Activated T-helper 17 cell treated with anti-CD3 and anti-CD28 coated beads, Interleukin-2, amount 50 U/mL, for 72 hours (primary cell): ENCODE data around the gene GLT8D1. TPM values are rescaled to one million over a fixed set of nuclear protein-coding genes. Genes with fewer than 3 reads are reported as not detected.

Experiments used
- ATAC-seq: fragments of 150-1000 bp; cut with Tn5 transposase; replicated peaks from 2 replicates; pipeline ENCODE4 v1.10.0; 2021; ENCODE audit warnings: mild to moderate bottlenecking, moderate library complexity
- H3K27ac Mint-ChIP-seq: one replicate; pipeline ENCODE4 v1.8.0; 2022; ENCODE audit warnings: mixed read lengths
- H3K27me3 Mint-ChIP-seq: one replicate; pipeline ENCODE4 v1.8.0; 2022; ENCODE audit warnings: mixed read lengths
- H3K36me3 Mint-ChIP-seq: one replicate; pipeline ENCODE4 v1.8.0; 2022; ENCODE audit warnings: low read depth, mild to moderate bottlenecking, mixed read lengths
- H3K4me1 Mint-ChIP-seq: one replicate; pipeline ENCODE4 v1.8.0; 2022; ENCODE audit warnings: mixed read lengths
- H3K4me3 Mint-ChIP-seq: one replicate; pipeline ENCODE4 v1.8.0; 2022; ENCODE audit warnings: mild to moderate bottlenecking, mixed read lengths
- H3K9me3 Mint-ChIP-seq: one replicate; pipeline ENCODE4 v1.8.0; 2022; ENCODE audit warnings: mixed read lengths
- total RNA-seq, 2 donors: library from RNA; stranded (reverse); gene quantifications; one replicate each; pipeline ENCODE4 v1.2.3, GENCODE V29; 2022

Gene GLT8D1
- total RNA-seq, 2 donors from 2014 or later, result 34.6 to 37.3 TPM

- H3K4me3 Mint-ChIP-seq, result no peak overlapping the region
- peaks cover 90% of the 10 kb centered on the region for H3K36me3 Mint-ChIP-seq
- H3K9me3 Mint-ChIP-seq, result no peaks in the 10 kb centered on the region
- H3K27ac Mint-ChIP-seq, result peak overlapping the region; percentile 44
- H3K4me1 Mint-ChIP-seq, result peaks cover 22% of the 10 kb centered on the region
- H3K27me3 Mint-ChIP-seq, result no peaks in the 10 kb centered on the region
- no peak for ATAC-seq
Measured at GRCh38 chr3:52695798-52696671, 9.6 kb downstream of the GLT8D1 start.

- Mint-ChIP-seq H3K9me3 (no peaks in the 10 kb centered on the region), H3K27ac (no peak overlapping the region), H3K36me3 (peaks cover 97% of the 10 kb centered on the region), H3K4me1 (peaks cover 30% of the 10 kb centered on the region), H3K4me3 (peak overlapping the region; percentile 29), H3K27me3 (no peaks in the 10 kb centered on the region)
- peak; percentile 61 for ATAC-seq
Measured at GRCh38 chr3:52694528-52695189, 10.9 kb downstream of the GLT8D1 start.

- Mint-ChIP-seq H3K4me1 (peaks cover 46% of the 10 kb centered on the region), H3K36me3 (peaks cover 100% of the 10 kb centered on the region), H3K27ac (peak overlapping the region; percentile 75)
Measured at GRCh38 chr3:52693071-52693470, 12.5 kb downstream of the GLT8D1 start.

GRCh38 chr3:52690560-52690959 is 15.0 kb downstream of the GLT8D1 start:
- no peaks in the 10 kb centered on the region for H3K9me3 Mint-ChIP-seq
- H3K36me3 Mint-ChIP-seq, result peaks cover 100% of the 10 kb centered on the region
- ATAC-seq, result no peak
- peak overlapping the region; percentile 96 for H3K27ac Mint-ChIP-seq
- peak overlapping the region; percentile 95 for H3K4me3 Mint-ChIP-seq
- peaks cover 51% of the 10 kb centered on the region for H3K4me1 Mint-ChIP-seq
- no peaks in the 10 kb centered on the region for H3K27me3 Mint-ChIP-seq

More at GRCh38 chr3:52693071-52693470, 12.5 kb downstream of the GLT8D1 start:
- H3K27me3 Mint-ChIP-seq, result no peaks in the 10 kb centered on the region
- ATAC-seq, result no peak
- H3K4me3 Mint-ChIP-seq, result peak overlapping the region; percentile 29
- no peaks in the 10 kb centered on the region for H3K9me3 Mint-ChIP-seq

GRCh38 chr3:52689151-52689550 is 16.4 kb downstream of the GLT8D1 start:
- Mint-ChIP-seq H3K36me3 (peaks cover 98% of the 10 kb centered on the region), H3K4me1 (peaks cover 56% of the 10 kb centered on the region), H3K27me3 (no peaks in the 10 kb centered on the region), H3K9me3 (no peaks in the 10 kb centered on the region), H3K27ac (peak overlapping the region; percentile 96), H3K4me3 (peak overlapping the region; percentile 95)
- peak; percentile 15 for ATAC-seq

- ATAC-seq, result no peak
- no peaks in the 10 kb centered on the region for H3K9me3 Mint-ChIP-seq
- H3K4me1 Mint-ChIP-seq, result peaks cover 49% of the 10 kb centered on the region
- peaks cover 98% of the 10 kb centered on the region for H3K36me3 Mint-ChIP-seq
- no peaks in the 10 kb centered on the region for H3K27me3 Mint-ChIP-seq
- H3K4me3 Mint-ChIP-seq, result peak overlapping the region; percentile 95
- peak overlapping the region; percentile 96 for H3K27ac Mint-ChIP-seq
Measured at GRCh38 chr3:52688266-52688665, 17.3 kb downstream of the GLT8D1 start.

- H3K4me1 Mint-ChIP-seq, result peaks cover 55% of the 10 kb centered on the region
- peaks cover 98% of the 10 kb centered on the region for H3K36me3 Mint-ChIP-seq
- no peaks in the 10 kb centered on the region for H3K27me3 Mint-ChIP-seq
- ATAC-seq, result peak; percentile 68
- peak within 1 kb of the TSS; percentile 96 for H3K27ac Mint-ChIP-seq
- H3K9me3 Mint-ChIP-seq, result no peaks in the 10 kb centered on the region
- H3K4me3 Mint-ChIP-seq, result peak within 1 kb of the TSS; percentile 95
Measured at GRCh38 chr3:52685709-52686691, 19.6 kb downstream of the GLT8D1 start, which contains the start of the genes GNL3 and PBRM1. Gene GNL3, plus strand, starts transcription at chr3:52686032. Its CDS starts 61 bp downstream, at chr3:52686093. Gene PBRM1, minus strand, starts transcription at chr3:52685913.

- Mint-ChIP-seq H3K27ac (peak overlapping the region; percentile 96), H3K27me3 (no peaks in the 10 kb centered on the region), H3K36me3 (peaks cover 98% of the 10 kb centered on the region), H3K4me1 (peaks cover 57% of the 10 kb centered on the region), H3K9me3 (no peaks in the 10 kb centered on the region), H3K4me3 (peak overlapping the region; percentile 95)
- ATAC-seq, result peak; percentile 69
Measured at GRCh38 chr3:52685285-52685708, 20.3 kb downstream of the GLT8D1 start.

GRCh38 chr3:52684184-52684583 is 21.4 kb downstream of the GLT8D1 start:
- H3K9me3 Mint-ChIP-seq, result no peaks in the 10 kb centered on the region
- H3K27me3 Mint-ChIP-seq, result no peaks in the 10 kb centered on the region
- no peak for ATAC-seq
- H3K36me3 Mint-ChIP-seq, result peaks cover 98% of the 10 kb centered on the region
- H3K27ac Mint-ChIP-seq, result peak overlapping the region; percentile 96
- peaks cover 56% of the 10 kb centered on the region for H3K4me1 Mint-ChIP-seq
- peak overlapping the region; percentile 95 for H3K4me3 Mint-ChIP-seq

- Mint-ChIP-seq H3K36me3 (peaks cover 98% of the 10 kb centered on the region), H3K4me1 (peaks cover 55% of the 10 kb centered on the region), H3K27me3 (no peaks in the 10 kb centered on the region), H3K27ac (peak overlapping the region; percentile 96), H3K9me3 (no peaks in the 10 kb centered on the region), H3K4me3 (peak overlapping the region; percentile 95)
- no peak for ATAC-seq
Measured at GRCh38 chr3:52683611-52684010, 22.0 kb downstream of the GLT8D1 start.

GRCh38 chr3:52682016-52682415 is 23.6 kb downstream of the GLT8D1 start:
- Mint-ChIP-seq H3K4me1 (peaks cover 42% of the 10 kb centered on the region), H3K36me3 (peaks cover 98% of the 10 kb centered on the region), H3K9me3 (no peaks in the 10 kb centered on the region), H3K27ac (peak overlapping the region; percentile 89), H3K4me3 (peak overlapping the region; percentile 69), H3K27me3 (no peaks in the 10 kb centered on the region)
- peak; percentile 63 for ATAC-seq

- peak overlapping the region; percentile 69 for H3K4me3 Mint-ChIP-seq
- no peaks in the 10 kb centered on the region for H3K27me3 Mint-ChIP-seq
- peaks cover 44% of the 10 kb centered on the region for H3K4me1 Mint-ChIP-seq
- peak overlapping the region; percentile 89 for H3K27ac Mint-ChIP-seq
- peak; percentile 0 for ATAC-seq
- peaks cover 98% of the 10 kb centered on the region for H3K36me3 Mint-ChIP-seq
- H3K9me3 Mint-ChIP-seq, result no peaks in the 10 kb centered on the region
Measured at GRCh38 chr3:52681596-52681995, 24.0 kb downstream of the GLT8D1 start.

GRCh38 chr3:52679811-52680210 is 25.8 kb downstream of the GLT8D1 start:
- H3K4me3 Mint-ChIP-seq, result peak overlapping the region; percentile 69
- peaks cover 100% of the 10 kb centered on the region for H3K36me3 Mint-ChIP-seq

GRCh38 chr3:52679199-52679538 is 26.4 kb downstream of the GLT8D1 start:
- Mint-ChIP-seq H3K27ac (peak overlapping the region; percentile 47), H3K4me3 (peak overlapping the region; percentile 0), H3K27me3 (no peaks in the 10 kb centered on the region)

More at GRCh38 chr3:52679811-52680210, 25.8 kb downstream of the GLT8D1 start:
- Mint-ChIP-seq H3K9me3 (no peaks in the 10 kb centered on the region), H3K27ac (peak overlapping the region; percentile 89), H3K27me3 (no peaks in the 10 kb centered on the region), H3K4me1 (peaks cover 49% of the 10 kb centered on the region)
- ATAC-seq, result no peak

More at GRCh38 chr3:52679199-52679538, 26.4 kb downstream of the GLT8D1 start:
- H3K36me3 Mint-ChIP-seq, result peaks cover 98% of the 10 kb centered on the region
- H3K9me3 Mint-ChIP-seq, result no peaks in the 10 kb centered on the region
- no peak for ATAC-seq
- H3K4me1 Mint-ChIP-seq, result peaks cover 44% of the 10 kb centered on the region
